ENCODE measurements around the gene ORC1.

Gene ORC1

GRCh38 chr1:52432807-52433206 is 28.6 kb upstream of the ORC1 start:
- H3K4me3 ChIP-seq (ENCODE audit: low read depth, low read length), result no peak overlapping the region
- DNase-seq (ENCODE audit: low read depth), result no peak
- no peak for TF ChIP-seq CTCF (IDR thresholded peaks at IDR 0.05; ENCODE audit: low read depth, low read length)
- TF ChIP-seq MAX (IDR thresholded peaks at IDR 0.05; ENCODE audit: low read depth, low read length), result no peak
- no peak for TF ChIP-seq MYC (IDR thresholded peaks at IDR 0.05; ENCODE audit: low read depth, low read length)
- TF ChIP-seq POLR2A (IDR thresholded peaks at IDR 0.05; ENCODE audit: extremely low read depth, insufficient read length), result no peak

GRCh38 chr1:52427152-52427551 is 22.9 kb upstream of the ORC1 start:
- no peak overlapping the region for H3K4me3 ChIP-seq (ENCODE audit: low read depth, low read length)
- no peak for TF ChIP-seq MAX (IDR thresholded peaks at IDR 0.05; ENCODE audit: low read depth, low read length)
- TF ChIP-seq MYC (IDR thresholded peaks at IDR 0.05; ENCODE audit: low read depth, low read length), result no peak
- TF ChIP-seq POLR2A (IDR thresholded peaks at IDR 0.05; ENCODE audit: extremely low read depth, insufficient read length), result no peak
- TF ChIP-seq CTCF (IDR thresholded peaks at IDR 0.05; ENCODE audit: low read depth, low read length), result no peak
- no peak for DNase-seq (ENCODE audit: low read depth)

GRCh38 chr1:52426371-52426770 is 22.1 kb upstream of the ORC1 start:
- TF ChIP-seq MYC (IDR thresholded peaks at IDR 0.05; ENCODE audit: low read depth, low read length) (no peak), POLR2A (IDR thresholded peaks at IDR 0.05; ENCODE audit: extremely low read depth, insufficient read length) (no peak), MAX (IDR thresholded peaks at IDR 0.05; ENCODE audit: low read depth, low read length) (no peak), CTCF (IDR thresholded peaks at IDR 0.05; ENCODE audit: low read depth, low read length) (no peak)
- no peak overlapping the region for H3K4me3 ChIP-seq (ENCODE audit: low read depth, low read length)
- no peak for DNase-seq (ENCODE audit: low read depth)

- peak overlapping the region; percentile 32 for H3K4me3 ChIP-seq (ENCODE audit: low read depth, low read length)
- DNase-seq (ENCODE audit: low read depth), result peak; percentile 57
- TF ChIP-seq POLR2A (IDR thresholded peaks at IDR 0.05; ENCODE audit: extremely low read depth, insufficient read length) (no peak), MYC (IDR thresholded peaks at IDR 0.05; ENCODE audit: low read depth, low read length) (no peak), CTCF (IDR thresholded peaks at IDR 0.05; ENCODE audit: low read depth, low read length) (no peak), MAX (IDR thresholded peaks at IDR 0.05; ENCODE audit: low read depth, low read length) (no peak)
Measured at GRCh38 chr1:52424813-52425212, 20.6 kb upstream of the ORC1 start.

- DNase-seq (ENCODE audit: low read depth), result peak; percentile 91
- peak overlapping the region; percentile 32 for H3K4me3 ChIP-seq (ENCODE audit: low read depth, low read length)
- TF ChIP-seq MYC (IDR thresholded peaks at IDR 0.05; ENCODE audit: low read depth, low read length), result no peak
- peak; percentile 24; the same call in 1 of the 2 replicates for TF ChIP-seq MAX (IDR thresholded peaks at IDR 0.05; ENCODE audit: low read depth, low read length)
- no peak for TF ChIP-seq POLR2A (IDR thresholded peaks at IDR 0.05; ENCODE audit: extremely low read depth, insufficient read length)
- TF ChIP-seq CTCF (IDR thresholded peaks at IDR 0.05; ENCODE audit: low read depth, low read length), result no peak
Measured at GRCh38 chr1:52424231-52424636, 20.0 kb upstream of the ORC1 start.

GRCh38 chr1:52423771-52424170 is 19.5 kb upstream of the ORC1 start:
- DNase-seq (ENCODE audit: low read depth), result peak; percentile 83
- no peak for TF ChIP-seq POLR2A (IDR thresholded peaks at IDR 0.05; ENCODE audit: extremely low read depth, insufficient read length)
- peak; percentile 70 for TF ChIP-seq MYC (IDR thresholded peaks at IDR 0.05; ENCODE audit: low read depth, low read length)
- TF ChIP-seq CTCF (IDR thresholded peaks at IDR 0.05; ENCODE audit: low read depth, low read length), result no peak
- TF ChIP-seq MAX (IDR thresholded peaks at IDR 0.05; ENCODE audit: low read depth, low read length), result peak; percentile 71
- peak overlapping the region; percentile 16 for H3K4me3 ChIP-seq (ENCODE audit: low read depth, low read length)

Measured in NB4 (cell line).